SU-DHL-6 (cell line): ENCODE data around the gene FITM1.

Experiments used
- H2AFZ ChIP-seq: fragments of 200-600 bp; sonication (generic); 2 replicates; pipeline ENCODE4 v1.6.1; 2014; ENCODE audit warnings: low read depth, mild to moderate bottlenecking, moderate library complexity, mixed read lengths, antibody characterized with exemption, low read length; ENCODE audit not compliant: severe bottlenecking
- H3F3A ChIP-seq: fragments of 200-600 bp; shearing (Covaris generic); 2 replicates; pipeline ENCODE4 v1.6.0; 2016; ENCODE audit warnings: antibody characterized with exemption, mild to moderate bottlenecking; ENCODE audit not compliant: insufficient read depth
- H3K27ac ChIP-seq: fragments of 200-600 bp; sonication (generic); 2 replicates; pipeline ENCODE4 v1.5.1; 2016; ENCODE audit warnings: low read depth, mild to moderate bottlenecking, low read length, moderate library complexity, mixed read lengths
- H3K27me3 ChIP-seq: fragments of 200-600 bp; sonication (generic), shearing (Covaris generic); 2 replicates; pipeline ENCODE4 v1.6.0; 2014; ENCODE audit warnings: mild to moderate bottlenecking, low read length
- H3K36me3 ChIP-seq: fragments of 200-600 bp; sonication (generic); 2 replicates; pipeline ENCODE4 v1.6.1; 2014; ENCODE audit warnings: mild to moderate bottlenecking, low read length, mixed read lengths
- H3K4me2 ChIP-seq: fragments of 300-600, 200-600 bp; shearing (Covaris generic), sonication (generic); 2 replicates; pipeline ENCODE4 v1.6.0; 2014; ENCODE audit warnings: low read length, low read depth, mild to moderate bottlenecking; ENCODE audit not compliant: poor library complexity, severe bottlenecking
- H3K4me3 ChIP-seq: fragments of 200-600 bp; sonication (generic); 2 replicates; pipeline ENCODE4 v1.5.1; 2014; ENCODE audit warnings: antibody characterized with exemption, low read length, mild to moderate bottlenecking, mixed read lengths; ENCODE audit not compliant: insufficient read depth, poor library complexity, severe bottlenecking
- H3K79me2 ChIP-seq: fragments of 200-600 bp; sonication (generic); 2 replicates; pipeline ENCODE4 v1.6.1; 2014; ENCODE audit warnings: mild to moderate bottlenecking, low read length, moderate library complexity; ENCODE audit not compliant: insufficient read depth
- H3K9ac ChIP-seq: fragments of 200-600 bp; sonication (generic); 2 replicates; pipeline ENCODE4 v1.7.0; 2014; ENCODE audit warnings: mild to moderate bottlenecking, low read length
- H3K9me2 ChIP-seq: fragments of 200-600 bp; sonication (generic); replicated peaks from 2 replicates; pipeline ENCODE4 v1.6.1; 2014; ENCODE audit warnings: low read length; ENCODE audit not compliant: insufficient read depth
- H3K9me3 ChIP-seq: fragments of 200-600 bp; sonication (generic); 2 replicates; pipeline ENCODE4 v1.6.1; 2014; ENCODE audit warnings: low read length, mixed read lengths; ENCODE audit not compliant: insufficient read depth
- H4K20me1 ChIP-seq: fragments of 200-600 bp; sonication (generic); 2 replicates; pipeline ENCODE4 v1.6.1; 2014; ENCODE audit warnings: low read depth, mild to moderate bottlenecking, antibody characterized with exemption, low read length, moderate library complexity, mixed read lengths
- CTCF ChIP-seq: fragments of 200-600 bp; sonication (generic); IDR thresholded peaks from one replicate; pipeline ENCODE4 v1.5.1; 2017; ENCODE audit warnings: antibody characterized with exemption, mild to moderate bottlenecking, low read length, moderate library complexity; ENCODE audit not compliant: insufficient read depth, poor library complexity, severe bottlenecking
- EZH2phosphoT487 ChIP-seq: fragments of 200-600 bp; sonication (generic), shearing (Covaris generic); conservative IDR thresholded peaks from 2 replicates; pipeline ENCODE4 v1.6.1; 2018; ENCODE audit warnings: mild to moderate bottlenecking, antibody characterized with exemption, low read length, moderate library complexity, mixed read lengths

The FITM1 gene

GRCh38 chr14:24108336-24108874 lies 22.1 kb upstream of the FITM1 start:
- no peak for TF ChIP-seq EZH2phosphoT487
- no peak for TF ChIP-seq CTCF
- no peaks in the 10 kb centered on the region for H3K27me3 ChIP-seq
- H3K4me2 ChIP-seq, result peak overlapping the region; percentile 18
- no peak overlapping the region for H3K27ac ChIP-seq
- peak overlapping the region; percentile 37 for H2AFZ ChIP-seq
- peak overlapping the region; percentile 22; the same call in 1 of the 2 replicates for H3K9ac ChIP-seq
- H3K9me3 ChIP-seq, result no peaks in the 10 kb centered on the region
- no peaks in the 10 kb centered on the region; the same call in 1 of the 2 replicates for H3K79me2 ChIP-seq
- H3K9me2 ChIP-seq, result no peaks in the 10 kb centered on the region
- peaks cover 16% of the 10 kb centered on the region; the same call in 1 of the 2 replicates for H3F3A ChIP-seq
- no peak overlapping the region for H3K4me3 ChIP-seq
- no peaks in the 10 kb centered on the region for H4K20me1 ChIP-seq
- H3K36me3 ChIP-seq, result peaks cover 4% of the 10 kb centered on the region; the same call in 1 of the 2 replicates

GRCh38 chr14:24110060-24110459 lies 20.4 kb upstream of the FITM1 start:
- peaks cover 16% of the 10 kb centered on the region; the same call in 1 of the 2 replicates for H3F3A ChIP-seq
- no peaks in the 10 kb centered on the region for H3K9me3 ChIP-seq
- no peak overlapping the region for H3K4me3 ChIP-seq
- H3K9ac ChIP-seq, result no peak overlapping the region
- no peaks in the 10 kb centered on the region for H3K9me2 ChIP-seq
- H3K4me2 ChIP-seq, result no peak overlapping the region
- no peaks in the 10 kb centered on the region for H3K27me3 ChIP-seq
- no peaks in the 10 kb centered on the region; the same call in 1 of the 2 replicates for H3K79me2 ChIP-seq
- H2AFZ ChIP-seq, result no peak overlapping the region
- TF ChIP-seq CTCF (no peak), EZH2phosphoT487 (no peak)
- no peaks in the 10 kb centered on the region for H4K20me1 ChIP-seq
- no peaks in the 10 kb centered on the region for H3K36me3 ChIP-seq
- H3K27ac ChIP-seq, result no peak overlapping the region

GRCh38 chr14:24110523-24110922 lies 19.9 kb upstream of the FITM1 start:
- TF ChIP-seq EZH2phosphoT487 (no peak), CTCF (no peak)
- H4K20me1 ChIP-seq, result no peaks in the 10 kb centered on the region
- peaks cover 16% of the 10 kb centered on the region; the same call in 1 of the 2 replicates for H3F3A ChIP-seq
- H3K27me3 ChIP-seq, result no peaks in the 10 kb centered on the region
- peaks cover 3% of the 10 kb centered on the region; the same call in 1 of the 2 replicates for H3K79me2 ChIP-seq
- no peak overlapping the region for H3K4me2 ChIP-seq
- no peaks in the 10 kb centered on the region for H3K36me3 ChIP-seq
- no peak overlapping the region for H3K4me3 ChIP-seq
- no peaks in the 10 kb centered on the region for H3K9me3 ChIP-seq
- no peak overlapping the region for H2AFZ ChIP-seq
- H3K27ac ChIP-seq, result no peak overlapping the region
- no peaks in the 10 kb centered on the region for H3K9me2 ChIP-seq
- H3K9ac ChIP-seq, result no peak overlapping the region
